Stimulated activated CD4-positive, alpha-beta T cell treated with anti-CD3 and anti-CD28 coated beads, Interleukin-1b, Interleukin-23, amount 100 ng/mL, for 1 hour (primary cell): Measurements from ENCODE around the gene GTF3C4.
"Not testable (repeated sequence)": the region's sequence is repeated elsewhere in the genome, so short reads cannot be mapped to it uniquely, and the experiment has no call there.

ENCODE experiments used
- DNase-seq, 2 donors: peaks; one replicate each; pipeline ENCODE4 v3.0.0-alpha.2; 2020; ENCODE audit warnings: low read depth in 2 of 2

GTF3C4 gene

DNA sequence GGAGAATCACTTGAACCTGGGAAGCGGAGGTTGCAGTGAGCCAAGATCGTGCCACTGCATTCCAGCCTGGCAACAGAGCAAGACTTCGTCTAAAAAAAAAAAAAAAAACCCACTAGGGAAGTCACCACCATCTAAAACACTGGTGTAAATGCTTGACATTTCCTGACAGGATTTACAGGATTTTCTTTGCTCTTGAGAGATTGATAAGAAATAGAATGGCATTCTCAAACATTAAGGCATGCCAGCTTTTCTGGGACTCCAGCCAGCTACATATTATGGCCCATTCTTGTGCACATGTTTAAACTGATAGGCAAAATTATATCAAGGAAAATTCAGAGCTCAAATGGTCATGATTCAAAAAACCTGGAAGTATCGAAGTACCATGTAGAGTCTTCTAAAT, 28.7 kb downstream of the GTF3C4 start:
- DNase-seq: no peak

DNA sequence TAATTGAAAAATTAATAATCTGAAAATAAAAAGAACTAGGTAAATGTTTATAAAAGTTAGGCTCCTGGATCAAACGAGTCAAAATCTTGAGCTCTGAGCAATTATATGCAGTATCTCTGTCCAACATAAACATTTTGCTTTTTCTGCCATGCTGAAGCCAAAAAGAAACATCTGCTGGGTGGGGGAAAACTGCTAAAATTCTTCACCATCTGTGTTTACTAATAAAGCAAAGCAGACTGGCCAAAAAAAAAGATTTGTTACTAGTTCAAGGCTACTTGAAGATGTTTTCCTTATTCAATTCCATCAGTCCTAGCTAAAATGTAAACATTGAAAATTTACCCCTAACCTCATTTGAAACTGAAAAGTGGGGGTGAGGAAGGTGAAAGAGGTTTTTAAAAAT, 29.7 kb downstream of the GTF3C4 start:
- no peak for DNase-seq

DNA sequence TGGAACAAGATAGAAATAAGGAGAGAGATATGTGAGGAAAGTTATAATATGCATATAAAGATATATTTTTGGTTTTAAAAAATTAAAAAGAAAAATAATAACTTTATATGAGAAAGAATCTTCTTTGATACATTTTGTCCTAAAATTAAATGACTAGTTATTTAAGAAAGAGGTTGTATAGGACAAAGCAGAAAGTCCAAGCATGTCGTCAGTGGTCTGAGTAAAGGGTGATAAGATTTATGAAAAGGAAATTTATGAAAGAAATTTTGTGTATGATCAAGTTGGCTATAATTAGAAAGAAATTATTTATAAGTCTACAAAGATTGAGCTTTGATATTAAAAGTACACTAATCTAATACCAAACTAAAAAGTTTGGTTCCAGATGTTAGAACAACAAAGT, 32.0 kb downstream of the GTF3C4 start:
- DNase-seq: no peak

DNA sequence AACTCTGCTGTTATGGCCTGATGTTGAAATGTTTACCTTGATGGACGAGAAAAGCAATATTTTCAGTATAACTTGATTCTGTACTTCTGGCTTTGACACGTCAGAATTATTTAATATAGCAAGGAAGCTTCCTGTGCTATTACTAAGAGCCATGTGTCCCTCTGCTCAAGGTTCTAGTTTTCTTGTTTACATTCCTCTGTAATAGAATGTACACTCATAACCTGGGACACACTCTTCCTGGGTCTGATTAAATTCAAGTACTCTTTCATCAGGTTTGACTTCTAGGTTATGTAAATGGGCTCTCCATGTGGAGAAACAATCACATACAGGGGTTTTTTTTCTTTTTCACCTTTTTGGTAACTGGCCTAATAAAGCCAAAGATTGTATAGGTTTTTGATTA, 33.1 kb downstream of the GTF3C4 start:
- DNase-seq: no peak

DNA sequence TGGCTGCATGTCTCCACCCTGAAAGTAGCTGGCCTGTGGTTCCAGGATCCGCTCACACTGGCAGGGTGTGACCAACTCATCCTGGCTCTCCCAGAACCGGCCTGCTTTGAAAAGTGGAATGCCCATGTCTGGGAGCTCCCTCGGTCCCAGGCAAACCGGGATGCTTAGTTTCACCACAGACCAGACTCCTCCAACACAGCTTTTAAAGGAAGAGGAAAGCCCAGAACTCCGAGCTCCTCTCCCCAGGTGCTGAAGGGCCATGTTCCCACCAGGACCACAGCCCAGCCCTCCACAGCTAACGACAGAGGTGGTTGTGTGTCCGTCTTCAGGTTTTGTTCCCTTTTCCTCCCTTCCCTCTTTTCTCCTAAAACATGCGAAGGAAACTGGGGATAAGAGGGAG, 38.0 kb downstream of the GTF3C4 start:
- no peak for DNase-seq

DNA sequence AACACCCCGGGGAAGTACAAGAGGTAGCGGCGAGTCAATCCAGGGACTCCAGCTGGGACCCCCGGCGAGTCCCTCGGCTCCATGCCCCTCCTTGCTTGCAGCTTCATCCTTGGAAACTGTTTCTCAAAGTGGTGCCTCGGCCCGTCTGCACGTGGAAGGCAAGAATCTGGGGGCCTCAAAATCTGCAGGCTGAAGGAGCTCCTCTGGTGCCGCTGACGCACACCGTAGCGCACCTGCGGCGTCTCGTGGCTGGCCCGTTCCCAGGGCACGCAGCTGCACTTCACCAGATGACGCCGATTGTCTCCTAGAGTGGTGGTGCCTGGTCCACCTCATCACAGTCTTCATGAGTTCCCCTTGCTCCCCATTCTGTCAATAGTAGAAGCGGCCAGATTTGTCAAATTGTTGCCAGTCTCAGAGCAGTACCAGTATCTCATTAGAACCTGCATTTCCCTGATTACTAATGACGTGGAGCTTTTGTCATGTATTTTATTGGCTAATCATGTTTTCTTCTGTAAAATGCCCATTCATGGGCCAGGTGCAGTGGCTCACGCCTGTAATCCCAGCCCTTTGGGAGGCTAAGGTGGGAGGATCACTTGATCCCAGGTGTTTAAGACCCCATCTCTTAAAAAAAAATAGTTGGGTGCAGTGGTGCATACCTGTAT, 38.6 kb downstream of the GTF3C4 start:
- DNase-seq: no peak

DNA sequence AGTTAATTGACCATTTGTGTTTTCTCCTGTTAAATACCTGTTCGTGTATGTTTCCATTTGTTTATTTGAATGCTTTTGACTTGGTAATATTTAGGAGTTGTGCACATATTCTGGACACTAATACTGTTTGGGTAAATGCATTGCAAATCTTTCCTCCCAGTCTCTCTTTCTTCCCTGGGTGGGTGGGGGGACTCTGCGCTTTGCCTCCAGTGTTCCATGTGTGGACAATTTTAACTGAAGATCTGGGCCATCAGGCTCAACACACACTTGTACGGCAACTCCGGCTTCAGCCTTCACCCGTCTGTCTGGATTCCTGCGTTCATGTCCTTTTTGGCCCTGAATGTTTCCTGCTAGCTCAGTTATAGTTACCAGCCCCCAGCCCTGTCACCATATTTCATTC, 40.1 kb downstream of the GTF3C4 start:
- no peak for DNase-seq

DNA sequence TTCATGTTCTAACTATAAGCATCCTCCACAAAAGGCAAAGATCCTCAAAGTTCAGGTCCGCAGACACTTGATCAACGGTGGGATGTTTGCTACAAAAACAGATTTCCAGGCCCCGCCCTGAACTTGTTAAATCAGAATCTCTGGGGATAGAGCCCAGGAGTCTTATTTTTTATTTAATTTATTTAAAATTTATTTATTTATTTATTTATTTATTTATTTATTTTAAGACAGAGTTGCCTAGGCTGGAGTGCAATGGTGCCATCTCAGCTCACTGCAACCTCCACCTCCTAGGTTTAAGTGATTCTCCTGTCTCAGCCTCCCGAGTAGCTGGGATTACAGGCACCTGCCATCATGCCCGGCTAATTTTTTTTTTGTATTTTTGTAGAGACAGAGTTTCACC, 40.9 kb downstream of the GTF3C4 start:
- not testable (repeated sequence) for DNase-seq

DNA sequence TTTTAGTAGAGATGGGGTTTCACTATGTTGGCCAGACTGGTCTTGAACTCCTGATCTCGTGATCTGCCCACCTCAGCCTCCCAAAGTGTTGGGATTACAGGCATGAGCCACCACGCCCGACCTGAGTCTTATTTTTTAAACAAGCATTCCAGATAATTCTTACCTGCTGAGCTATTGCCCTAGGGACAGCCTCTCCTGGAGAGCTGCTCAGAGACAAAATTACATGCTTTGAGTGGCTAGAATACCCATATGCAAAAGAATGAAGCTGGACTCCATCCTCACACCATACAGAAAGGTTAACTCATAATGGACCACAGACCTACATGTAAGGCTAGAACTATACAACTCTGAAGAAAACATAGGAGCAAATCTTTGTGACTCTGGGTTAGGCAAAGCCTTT, 41.6 kb downstream of the GTF3C4 start:
- DNase-seq: no peak

DNA sequence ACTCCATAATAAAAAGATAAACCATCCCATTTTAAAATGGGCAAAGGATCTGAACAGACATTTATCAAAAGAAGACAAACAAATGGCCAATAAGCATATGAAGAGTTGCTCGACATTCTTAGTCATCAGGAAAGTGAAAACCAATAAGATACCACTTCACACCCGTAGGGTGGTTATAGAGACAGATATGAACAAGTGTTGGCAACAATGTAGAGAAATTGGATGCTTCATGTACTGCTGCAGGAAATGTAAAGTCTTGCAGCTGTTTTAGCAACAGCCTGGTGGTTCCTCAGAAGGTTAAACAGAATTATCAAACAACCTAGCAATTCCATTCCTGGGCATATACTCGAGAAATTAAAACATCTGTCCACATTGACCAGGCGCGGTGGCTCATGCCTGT, 42.5 kb downstream of the GTF3C4 start:
- DNase-seq: no peak

DNA sequence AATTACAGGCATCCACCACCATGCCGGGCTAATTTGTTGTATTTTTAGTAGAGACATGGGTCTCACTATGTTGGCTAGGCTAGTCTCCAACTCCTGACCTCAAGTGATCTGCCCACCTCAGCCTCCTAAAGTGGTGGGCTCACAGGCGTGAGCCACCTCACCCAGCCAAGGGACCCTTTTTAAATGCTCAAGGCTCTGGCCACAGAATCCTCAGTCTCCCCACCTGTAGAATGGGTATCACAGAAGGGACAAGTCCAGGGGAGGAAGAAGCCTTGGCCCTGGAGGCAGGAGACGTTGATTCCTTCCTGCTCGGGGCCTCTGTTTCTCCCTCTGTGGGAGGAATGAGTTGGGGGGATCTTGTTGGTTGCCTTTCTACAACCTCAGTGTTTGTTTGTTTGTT, 45.7 kb downstream of the GTF3C4 start:
- DNase-seq: no peak

DNA sequence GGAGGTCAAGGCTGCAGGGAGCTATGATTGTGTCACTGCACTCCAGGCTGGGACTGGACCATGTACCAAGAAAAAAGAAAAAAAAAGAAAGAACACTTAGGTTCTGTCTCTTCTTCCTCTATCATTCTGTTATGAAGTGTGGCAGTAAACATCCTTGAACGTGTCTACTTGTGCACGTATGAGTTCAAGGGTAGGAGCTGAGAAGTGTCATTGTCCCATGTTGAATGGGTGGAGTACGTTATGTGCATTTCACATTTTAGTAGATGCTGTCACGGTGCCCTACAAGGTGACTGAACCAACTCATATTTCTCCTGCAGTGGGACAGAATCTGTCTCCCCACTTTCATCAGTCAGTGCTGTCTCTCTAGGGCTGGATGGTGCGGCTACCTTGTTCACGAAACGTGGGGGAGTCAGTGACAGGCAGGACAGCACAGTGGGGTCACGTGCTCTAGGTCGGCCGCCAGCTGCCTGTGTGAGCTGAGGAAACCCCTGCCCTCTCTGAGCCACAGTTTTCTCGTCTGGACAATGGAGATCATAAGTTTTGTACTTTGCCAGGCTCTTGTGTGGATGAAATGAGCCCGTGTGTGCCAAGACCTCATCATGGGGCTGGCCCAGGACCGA, 47.2 kb downstream of the GTF3C4 start:
- no peak for DNase-seq

DNA sequence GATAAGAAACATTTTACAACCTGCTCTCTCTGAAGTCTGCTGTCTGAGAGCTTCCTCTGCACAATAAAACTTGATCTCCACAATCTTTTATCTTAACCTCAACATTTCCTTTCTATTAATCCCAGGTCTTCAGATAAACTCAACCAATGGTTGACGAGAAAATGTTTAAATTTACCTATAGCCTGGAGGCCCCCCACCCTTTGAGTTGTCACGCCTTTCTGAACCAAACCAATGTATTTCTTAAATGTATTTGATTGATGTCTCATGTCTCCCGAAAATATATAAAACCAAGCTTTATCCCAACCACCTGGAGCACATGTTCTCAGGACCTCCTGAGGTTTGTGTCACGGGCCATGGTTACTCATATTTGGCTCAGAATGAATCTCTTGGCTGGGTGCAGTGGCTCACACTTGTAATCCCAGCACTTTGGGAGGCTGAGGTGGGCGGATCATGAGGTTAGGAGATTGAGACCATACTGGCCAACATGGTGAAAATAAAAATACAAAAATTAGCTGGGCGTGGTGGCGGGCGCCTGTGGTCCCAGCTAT, 48.2 kb downstream of the GTF3C4 start:
- not testable (repeated sequence) for DNase-seq

DNA sequence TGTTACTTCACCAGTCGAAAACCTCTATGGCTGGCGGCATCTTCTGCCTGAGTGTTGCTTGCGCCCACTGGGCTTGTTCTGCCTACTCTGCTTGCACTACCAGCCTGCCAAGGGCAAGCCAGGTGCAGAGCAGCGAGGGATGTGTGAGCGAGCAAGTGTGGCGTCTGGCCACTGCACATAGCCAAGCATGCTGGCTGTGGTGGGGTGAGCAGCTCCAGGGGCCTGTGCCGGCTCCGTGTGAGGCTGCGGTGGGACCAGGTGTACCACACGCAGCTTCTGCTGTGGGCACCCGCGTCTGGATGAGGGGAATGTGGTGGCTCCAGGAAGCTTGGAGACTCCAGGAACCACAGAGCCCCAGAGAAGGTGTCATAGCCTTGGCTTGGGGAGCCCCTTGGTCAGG, 51.4 kb downstream of the GTF3C4 start:
- no peak for DNase-seq

DNA sequence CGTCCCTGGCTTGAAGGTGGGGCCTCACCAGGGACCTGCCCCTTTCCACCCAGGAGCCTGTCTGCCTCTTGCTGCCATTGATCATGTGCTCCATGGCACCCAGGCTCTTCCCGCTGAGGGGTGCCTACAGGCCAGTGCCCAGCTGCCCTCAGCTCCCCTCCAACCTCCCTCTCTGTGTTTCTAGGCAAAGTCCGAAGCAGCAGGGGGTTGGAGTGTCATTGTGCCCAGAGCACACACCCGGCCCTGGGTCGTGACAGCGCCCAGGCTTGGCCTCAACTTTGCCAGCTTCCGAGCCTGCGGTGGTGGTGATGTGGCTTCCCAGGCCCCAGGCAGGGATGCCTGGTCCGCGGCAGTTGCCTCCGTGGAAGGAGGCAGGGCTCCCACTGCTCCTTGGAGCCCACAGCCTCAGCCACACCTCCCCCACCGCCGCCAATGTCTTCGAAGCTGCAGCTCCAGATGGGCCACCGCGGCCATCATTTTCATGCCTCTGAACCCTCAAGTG, 52.4 kb downstream of the GTF3C4 start:
- no peak for DNase-seq

DNA sequence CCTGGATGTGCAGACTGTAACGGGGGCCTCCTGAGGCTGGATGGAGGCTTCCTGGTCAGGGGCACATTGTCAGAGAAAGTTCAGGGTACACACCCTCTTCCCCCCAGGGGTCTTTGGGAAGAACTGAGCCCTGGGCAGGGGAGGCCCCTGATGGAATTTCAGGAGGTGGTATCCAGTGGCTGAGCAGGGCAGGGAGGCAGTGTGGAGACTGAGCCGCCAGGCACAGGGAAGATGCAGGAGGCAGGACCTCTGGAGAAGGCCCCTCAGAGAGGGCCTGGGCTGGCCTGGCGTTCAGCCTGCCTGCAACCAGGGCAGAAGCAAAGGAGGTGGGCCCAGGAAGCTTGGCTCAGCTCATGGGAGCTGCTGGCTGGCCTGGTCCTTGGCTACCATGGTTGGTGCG, 53.5 kb downstream of the GTF3C4 start:
- DNase-seq: no peak

DNA sequence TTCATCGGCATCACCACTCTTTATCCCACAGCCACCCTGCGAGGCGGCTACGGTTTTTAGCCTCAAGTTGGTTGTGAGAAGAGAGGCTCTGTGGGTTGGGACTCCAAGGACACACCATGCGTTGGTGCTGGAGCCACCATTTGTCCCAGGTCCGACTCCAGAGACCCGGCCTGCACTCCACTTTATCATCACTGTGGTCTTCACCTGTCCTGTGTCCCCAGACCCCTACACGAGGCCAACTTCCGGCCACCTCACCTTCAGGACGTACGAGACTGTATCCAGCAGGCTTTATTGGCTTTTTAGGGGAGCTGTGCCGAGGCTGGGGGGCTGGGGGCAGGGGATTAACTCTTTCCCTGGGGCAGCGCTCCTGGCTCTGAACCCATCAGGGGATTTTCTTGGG, 55.0 kb downstream of the GTF3C4 start:
- no peak for DNase-seq

DNA sequence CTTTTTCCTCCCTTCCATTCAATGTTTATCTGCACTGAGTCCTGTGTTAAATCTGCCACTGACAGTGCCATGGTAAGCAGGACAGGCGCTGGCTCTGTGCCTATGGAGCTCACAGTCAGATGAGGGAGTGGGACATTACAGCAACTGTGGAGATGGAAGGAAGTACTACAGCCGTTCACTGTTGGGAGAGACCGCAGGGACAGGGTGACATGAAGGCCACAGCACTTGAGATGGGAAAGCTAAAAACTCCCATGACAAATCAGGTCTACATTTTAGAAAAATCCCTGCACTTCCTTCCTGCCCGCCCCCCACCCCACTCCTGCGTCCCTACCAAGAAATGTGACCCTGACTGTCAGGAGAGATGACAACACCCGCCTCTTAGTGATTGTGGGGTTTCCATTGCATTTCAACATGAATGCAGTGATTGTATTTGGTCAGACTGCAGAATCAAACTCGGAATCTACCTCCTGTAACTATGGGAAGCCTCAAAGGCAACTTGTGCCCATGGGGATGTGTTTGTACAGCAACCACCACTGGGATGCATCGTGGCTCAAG, 56.4 kb downstream of the GTF3C4 start:
- DNase-seq: no peak

DNA sequence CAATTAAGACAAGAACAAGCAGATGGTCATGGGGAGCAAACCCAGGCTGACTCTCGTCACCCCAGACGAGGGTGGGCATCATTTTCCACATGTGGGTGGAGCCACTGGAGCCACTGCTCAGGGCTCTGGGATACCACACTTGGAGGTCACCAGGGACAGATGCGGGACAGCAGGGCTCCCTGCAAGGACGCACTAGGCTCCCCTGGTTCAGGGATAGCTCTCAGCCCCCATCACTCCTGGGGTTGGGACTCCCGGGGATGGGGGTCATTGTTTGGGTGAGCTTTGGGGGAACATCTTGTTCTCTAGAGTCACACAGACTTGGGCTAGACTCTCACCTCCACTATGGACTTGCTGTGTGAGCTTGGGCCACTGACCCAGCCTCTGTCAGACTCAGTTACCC, 57.8 kb downstream of the GTF3C4 start:
- DNase-seq: no peak

DNA sequence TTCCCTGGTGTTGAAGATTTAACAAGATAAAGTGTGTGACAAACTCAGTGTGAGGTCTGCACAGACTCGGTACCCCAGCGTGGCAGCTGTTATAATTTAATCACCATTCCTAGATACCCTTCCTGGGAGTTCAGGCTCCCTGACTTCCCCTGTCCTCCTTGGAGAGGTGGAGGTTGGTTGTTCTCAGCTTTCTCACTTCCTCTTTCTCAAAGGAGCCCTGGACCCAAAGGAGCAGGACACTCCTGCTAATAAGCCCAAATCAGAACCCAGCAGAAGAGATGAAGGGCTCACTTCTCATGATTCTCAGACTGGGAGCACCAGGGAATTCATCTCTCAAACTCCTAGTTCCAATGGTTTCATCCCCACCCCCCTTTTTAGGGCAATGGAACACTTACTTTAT, 58.2 kb downstream of the GTF3C4 start:
- no peak for DNase-seq

DNA sequence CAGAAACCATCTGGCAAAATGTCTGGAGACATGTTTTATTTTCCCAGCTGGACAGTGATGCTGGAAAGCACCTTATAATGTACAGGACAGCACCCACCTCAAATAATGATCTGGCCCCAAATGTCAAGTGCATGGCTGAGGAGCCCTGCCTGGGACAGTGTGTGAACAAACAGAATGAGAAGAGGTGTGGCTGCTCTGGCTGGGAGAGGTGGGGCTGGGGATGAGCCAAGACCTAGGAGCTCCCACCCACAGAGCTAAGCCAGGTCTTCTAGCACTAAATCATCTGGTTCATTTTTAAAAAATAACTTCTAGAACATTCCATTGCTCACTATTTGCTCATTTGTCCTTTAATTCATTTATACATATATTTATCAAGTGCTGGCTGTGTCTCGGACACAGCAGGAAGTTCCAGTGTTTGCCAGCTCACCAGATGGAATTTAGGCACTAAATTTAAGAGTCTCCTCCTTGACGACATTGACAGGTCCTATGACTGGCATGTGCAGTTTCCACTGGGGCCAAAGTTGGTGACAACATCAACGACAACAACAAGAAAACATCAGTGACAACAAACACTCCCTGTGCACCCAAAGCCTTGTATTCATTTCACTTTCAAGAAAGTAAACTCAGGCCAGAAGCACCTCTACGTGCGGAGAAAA, 59.1 kb downstream of the GTF3C4 start:
- DNase-seq: no peak
